ENCODE measurements around the gene MAPK9.

Gene MAPK9

DNA sequence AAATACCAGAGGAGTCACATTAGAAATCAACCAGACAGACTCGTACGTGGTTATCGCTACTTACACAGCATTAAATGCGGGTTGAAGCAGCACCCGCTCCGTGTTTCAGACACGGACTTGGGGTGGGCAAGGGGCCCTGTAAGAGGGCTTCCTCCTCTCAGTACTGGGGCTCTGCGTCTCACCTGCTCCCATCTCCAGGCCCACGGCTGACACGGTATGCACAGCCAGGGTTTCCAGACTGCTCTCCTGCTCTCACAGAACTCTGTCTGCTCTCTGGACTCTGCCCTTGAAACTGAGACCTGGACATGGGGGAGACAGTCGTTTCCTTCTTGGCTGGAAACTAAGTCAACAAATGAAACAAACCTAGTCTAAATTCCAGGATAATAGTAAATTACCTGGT lies 58.2 kb downstream of the MAPK9 start:
- H3K9me2 ChIP-seq (replicated peaks; ENCODE audit: low read depth, low read length), result no peaks in the 10 kb centered on the region
- no peaks in the 10 kb centered on the region for H3K36me3 ChIP-seq (ENCODE audit: insufficient read depth, low read length)
- H3K4me1 ChIP-seq (ENCODE audit: insufficient read depth, low read length, poor library complexity, severe bottlenecking), result no peaks in the 10 kb centered on the region
- no peak overlapping the region for H2AFZ ChIP-seq (ENCODE audit: low read length)
- H3K79me2 ChIP-seq (ENCODE audit: insufficient read depth, low read length), result no peaks in the 10 kb centered on the region
- no peak overlapping the region for H3K4me3 ChIP-seq (ENCODE audit: low read length, poor library complexity, severe bottlenecking)
- TF ChIP-seq EZH2phosphoT487 (IDR thresholded peaks at IDR 0.05; ENCODE audit: borderline replicate concordance), result no peak
- TF ChIP-seq, protein P1, sequence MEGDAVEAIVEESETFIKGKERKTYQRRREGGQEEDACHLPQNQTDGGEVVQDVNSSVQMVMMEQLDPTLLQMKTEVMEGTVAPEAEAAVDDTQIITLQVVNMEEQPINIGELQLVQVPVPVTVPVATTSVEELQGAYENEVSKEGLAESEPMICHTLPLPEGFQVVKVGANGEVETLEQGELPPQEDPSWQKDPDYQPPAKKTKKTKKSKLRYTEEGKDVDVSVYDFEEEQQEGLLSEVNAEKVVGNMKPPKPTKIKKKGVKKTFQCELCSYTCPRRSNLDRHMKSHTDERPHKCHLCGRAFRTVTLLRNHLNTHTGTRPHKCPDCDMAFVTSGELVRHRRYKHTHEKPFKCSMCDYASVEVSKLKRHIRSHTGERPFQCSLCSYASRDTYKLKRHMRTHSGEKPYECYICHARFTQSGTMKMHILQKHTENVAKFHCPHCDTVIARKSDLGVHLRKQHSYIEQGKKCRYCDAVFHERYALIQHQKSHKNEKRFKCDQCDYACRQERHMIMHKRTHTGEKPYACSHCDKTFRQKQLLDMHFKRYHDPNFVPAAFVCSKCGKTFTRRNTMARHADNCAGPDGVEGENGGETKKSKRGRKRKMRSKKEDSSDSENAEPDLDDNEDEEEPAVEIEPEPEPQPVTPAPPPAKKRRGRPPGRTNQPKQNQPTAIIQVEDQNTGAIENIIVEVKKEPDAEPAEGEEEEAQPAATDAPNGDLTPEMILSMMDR (conservative IDR thresholded peaks at IDR 0.05; ENCODE audit: low read length), result no peak
- no peak overlapping the region for H3K9ac ChIP-seq (ENCODE audit: low read depth, low read length, poor library complexity, severe bottlenecking)
- H3K27me3 ChIP-seq (ENCODE audit: insufficient read depth, low read length, poor library complexity, severe bottlenecking), result no peaks in the 10 kb centered on the region
- no peaks in the 10 kb centered on the region for H4K20me1 ChIP-seq (ENCODE audit: insufficient read depth, low read length, poor library complexity, severe bottlenecking)
- H3F3A ChIP-seq (ENCODE audit: low read depth), result no peaks in the 10 kb centered on the region
- no peak overlapping the region for H3K4me2 ChIP-seq (ENCODE audit: low read depth, low read length, poor library complexity, severe bottlenecking)
- H3K9me3 ChIP-seq (ENCODE audit: insufficient read depth, low read depth, low read length), result no peaks in the 10 kb centered on the region

DNA sequence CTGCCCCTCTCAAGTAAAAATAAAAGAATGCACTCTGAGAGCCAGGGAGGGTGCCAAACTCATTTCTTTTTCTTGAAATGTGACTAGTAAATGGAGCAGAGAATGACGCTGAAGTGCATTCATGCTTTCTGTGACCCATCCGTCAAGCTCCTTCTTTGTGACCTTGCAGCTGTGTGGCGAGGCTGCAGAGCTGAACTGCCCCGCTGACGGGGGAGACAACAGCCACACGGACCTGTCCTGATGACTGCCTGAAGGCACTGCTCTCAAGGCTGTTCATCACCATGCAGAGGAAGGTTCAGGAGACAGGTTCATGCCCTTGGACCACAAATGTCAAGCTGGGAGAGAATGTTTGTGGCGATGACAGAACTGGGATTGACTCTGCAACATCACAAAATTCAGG lies 61.9 kb downstream of the MAPK9 start:
- Histone ChIP-seq H3K4me3 (ENCODE audit: low read length, poor library complexity, severe bottlenecking) (no peak overlapping the region), H3K27me3 (ENCODE audit: insufficient read depth, low read length, poor library complexity, severe bottlenecking) (no peaks in the 10 kb centered on the region), H3K4me2 (ENCODE audit: low read depth, low read length, poor library complexity, severe bottlenecking) (no peak overlapping the region), H3K9me2 (replicated peaks; ENCODE audit: low read depth, low read length) (no peaks in the 10 kb centered on the region), H3F3A (ENCODE audit: low read depth) (no peaks in the 10 kb centered on the region), H4K20me1 (ENCODE audit: insufficient read depth, low read length, poor library complexity, severe bottlenecking) (no peaks in the 10 kb centered on the region), H3K4me1 (ENCODE audit: insufficient read depth, low read length, poor library complexity, severe bottlenecking) (no peaks in the 10 kb centered on the region), H3K9me3 (ENCODE audit: insufficient read depth, low read depth, low read length) (no peaks in the 10 kb centered on the region), H3K36me3 (ENCODE audit: insufficient read depth, low read length) (no peaks in the 10 kb centered on the region), H3K79me2 (ENCODE audit: insufficient read depth, low read length) (no peaks in the 10 kb centered on the region), H2AFZ (ENCODE audit: low read length) (no peak overlapping the region), H3K9ac (ENCODE audit: low read depth, low read length, poor library complexity, severe bottlenecking) (no peak overlapping the region)
- TF ChIP-seq, protein P1 (conservative IDR thresholded peaks at IDR 0.05; ENCODE audit: low read length), result no peak
- TF ChIP-seq EZH2phosphoT487 (IDR thresholded peaks at IDR 0.05; ENCODE audit: borderline replicate concordance), result no peak

DNA sequence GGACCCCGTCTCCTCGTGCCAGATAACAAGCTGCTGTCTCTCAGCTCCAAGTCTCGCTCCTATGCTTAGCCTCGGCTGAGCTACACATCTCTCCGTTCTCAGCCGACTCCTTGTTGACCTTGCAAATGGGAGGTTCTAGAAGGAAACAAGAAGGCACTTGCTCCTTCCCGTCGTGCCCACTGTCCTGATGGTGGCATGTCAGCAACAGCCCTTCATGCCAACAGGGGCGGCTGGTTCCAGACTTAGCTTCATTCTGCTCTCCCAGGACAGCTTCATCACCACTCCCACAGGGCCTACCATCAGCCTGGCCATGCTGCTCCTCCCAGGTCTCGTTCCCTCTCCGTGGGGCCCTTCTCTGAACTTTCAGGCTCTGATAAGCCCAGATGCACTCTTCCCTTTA lies 69.8 kb downstream of the MAPK9 start:
- H3K36me3 ChIP-seq (ENCODE audit: insufficient read depth, low read length), result no peaks in the 10 kb centered on the region
- no peak overlapping the region for H2AFZ ChIP-seq (ENCODE audit: low read length)
- no peak overlapping the region for H3K4me3 ChIP-seq (ENCODE audit: low read length, poor library complexity, severe bottlenecking)
- no peaks in the 10 kb centered on the region for H3K27me3 ChIP-seq (ENCODE audit: insufficient read depth, low read length, poor library complexity, severe bottlenecking)
- no peaks in the 10 kb centered on the region for H3K9me3 ChIP-seq (ENCODE audit: insufficient read depth, low read depth, low read length)
- H3K4me1 ChIP-seq (ENCODE audit: insufficient read depth, low read length, poor library complexity, severe bottlenecking), result no peaks in the 10 kb centered on the region
- no peak overlapping the region for H3K4me2 ChIP-seq (ENCODE audit: low read depth, low read length, poor library complexity, severe bottlenecking)
- no peaks in the 10 kb centered on the region for H3F3A ChIP-seq (ENCODE audit: low read depth)
- H3K9me2 ChIP-seq (replicated peaks; ENCODE audit: low read depth, low read length), result no peaks in the 10 kb centered on the region
- H3K9ac ChIP-seq (ENCODE audit: low read depth, low read length, poor library complexity, severe bottlenecking), result no peak overlapping the region
- TF ChIP-seq, protein P1 (conservative IDR thresholded peaks at IDR 0.05; ENCODE audit: low read length), result no peak
- no peak for TF ChIP-seq EZH2phosphoT487 (IDR thresholded peaks at IDR 0.05; ENCODE audit: borderline replicate concordance)
- no peaks in the 10 kb centered on the region for H4K20me1 ChIP-seq (ENCODE audit: insufficient read depth, low read length, poor library complexity, severe bottlenecking)
- H3K79me2 ChIP-seq (ENCODE audit: insufficient read depth, low read length), result no peaks in the 10 kb centered on the region

Data from Loucy (cell line).